Measurements from ENCODE around the gene RNF169. TPM values are rescaled to one million over a fixed set of nuclear protein-coding genes. Genes with fewer than 3 reads are reported as not detected.
"Not testable (repeated sequence)": the region's sequence is repeated elsewhere in the genome, so short reads cannot be mapped to it uniquely, and the experiment has no call there.

The RNF169 gene
- total RNA-seq, 1 donor from 2014 or later = 16.5 TPM

GRCh38 chr11:74766905-74767304 is 18.3 kb downstream of the RNF169 start:
- intact Hi-C loops (cut with micrococcal nuclease) = no loop called here

GRCh38 chr11:74768172-74768651 is 19.6 kb downstream of the RNF169 start:
- intact Hi-C loops (cut with micrococcal nuclease) = not testable (repeated sequence)

- intact Hi-C loops (cut with micrococcal nuclease) = no loop called here
Measured at GRCh38 chr11:74769055-74769707, 20.5 kb downstream of the RNF169 start.

- intact Hi-C loops (cut with micrococcal nuclease) = no loop called here
Measured at GRCh38 chr11:74770456-74770855, 21.8 kb downstream of the RNF169 start.

- intact Hi-C loops (cut with micrococcal nuclease) = no loop called here
Measured at GRCh38 chr11:74771139-74771538, 22.5 kb downstream of the RNF169 start.

- intact Hi-C loops (cut with micrococcal nuclease) = no loop called here
Measured at GRCh38 chr11:74773476-74773875, 24.8 kb downstream of the RNF169 start.

- intact Hi-C loops (cut with micrococcal nuclease) = no loop called here
Measured at GRCh38 chr11:74775762-74776161, 27.1 kb downstream of the RNF169 start.

- intact Hi-C loops (cut with micrococcal nuclease) = no loop called here
Measured at GRCh38 chr11:74776546-74776945, 27.9 kb downstream of the RNF169 start.

- intact Hi-C loops (cut with micrococcal nuclease) = no loop called here
Measured at GRCh38 chr11:74777038-74777437, 28.4 kb downstream of the RNF169 start.

- intact Hi-C loops (cut with micrococcal nuclease) = no loop called here
Measured at GRCh38 chr11:74777877-74778276, 29.2 kb downstream of the RNF169 start.

- intact Hi-C loops (cut with micrococcal nuclease) = no loop called here
Measured at GRCh38 chr11:74778581-74778980, 29.9 kb downstream of the RNF169 start.

- intact Hi-C loops (cut with micrococcal nuclease) = no loop called here
Measured at GRCh38 chr11:74780248-74781005, 31.8 kb downstream of the RNF169 start.

GRCh38 chr11:74783241-74783871 is 34.7 kb downstream of the RNF169 start:
- intact Hi-C loops (cut with micrococcal nuclease) = no loop called here

- intact Hi-C loops (cut with micrococcal nuclease) = no loop called here
Measured at GRCh38 chr11:74784234-74784633, 35.6 kb downstream of the RNF169 start.

GRCh38 chr11:74784726-74785125 is 36.1 kb downstream of the RNF169 start:
- intact Hi-C loops (cut with micrococcal nuclease) = no loop called here

GRCh38 chr11:74786574-74786973 is 37.9 kb downstream of the RNF169 start:
- intact Hi-C loops (cut with micrococcal nuclease) = no loop called here

GRCh38 chr11:74791333-74792100 is 42.9 kb downstream of the RNF169 start:
- intact Hi-C loops (cut with micrococcal nuclease) = no loop called here

- intact Hi-C loops (cut with micrococcal nuclease) = no loop called here
Measured at GRCh38 chr11:74806267-74806666, 57.6 kb downstream of the RNF169 start.

GRCh38 chr11:74809801-74810200 is 61.2 kb downstream of the RNF169 start:
- intact Hi-C loops (cut with micrococcal nuclease) = no loop called here

- intact Hi-C loops (cut with micrococcal nuclease) = no loop called here
Measured at GRCh38 chr11:74815966-74816365, 67.3 kb downstream of the RNF169 start.

- intact Hi-C loops (cut with micrococcal nuclease) = no loop called here
Measured at GRCh38 chr11:74816664-74817063, 68.0 kb downstream of the RNF169 start.
